Hypothalamus (tissue), 51 donors: Measurements from ENCODE around the gene ZNFX1.
A peak's percentile ranks its signal among the peaks of the same experiment; 100 is the strongest.
"Not testable (repeated sequence)": the region's sequence is repeated elsewhere in the genome, so short reads cannot be mapped to it uniquely, and the experiment has no call there.

Experiments used
- DNase-seq, 51 donors: peaks; one replicate each; lab custom pipeline; 2025; lab: John Stamatoyannopoulos, UW

ZNFX1 gene

GRCh38 chr20:49278036-49278817, at the start of gene ZNFX1:
ZNFX1 (minus strand) TSS chr20:49278057; CDS start chr20:49275839, 2,218 bp downstream.
- peak; percentile 90 to 99 (median 97) for DNase-seq

GRCh38 chr20:49326026-49326425, 48.2 kb upstream of the ZNFX1 start:
- DNase-seq = peak in 1 of 51 donors; percentile 21

- DNase-seq = no peak
These were observed 46.4 kb upstream of the ZNFX1 start for GRCh38 chr20:49324306-49324705.

- DNase-seq = peak in 3 of 51 donors; percentile 9 to 36 (median 19)
These were observed 45.9 kb upstream of the ZNFX1 start for GRCh38 chr20:49323622-49324238.

DNA sequence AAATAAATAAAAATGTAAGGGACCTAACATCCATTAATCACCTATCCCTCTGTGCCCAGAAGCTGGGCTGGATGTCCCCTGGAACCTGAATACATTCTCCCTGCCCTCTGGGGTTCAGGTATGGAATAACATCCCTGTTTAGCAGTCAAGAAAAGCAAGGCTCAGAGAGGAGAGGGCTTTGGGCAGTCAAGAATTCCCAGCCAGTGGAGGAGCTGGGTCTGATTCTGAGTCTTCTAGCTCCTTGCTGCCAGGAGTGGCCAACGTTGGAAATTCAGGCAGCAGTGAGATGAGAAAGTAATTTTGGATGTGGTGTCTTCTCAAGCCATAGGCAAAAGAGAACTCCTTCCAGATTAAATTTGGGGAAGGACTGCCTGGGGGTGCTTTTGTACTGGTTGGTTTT, 42.6 kb upstream of the ZNFX1 start:
- DNase-seq = peak in 4 of 51 donors; percentile 10 to 37 (median 18)

DNA sequence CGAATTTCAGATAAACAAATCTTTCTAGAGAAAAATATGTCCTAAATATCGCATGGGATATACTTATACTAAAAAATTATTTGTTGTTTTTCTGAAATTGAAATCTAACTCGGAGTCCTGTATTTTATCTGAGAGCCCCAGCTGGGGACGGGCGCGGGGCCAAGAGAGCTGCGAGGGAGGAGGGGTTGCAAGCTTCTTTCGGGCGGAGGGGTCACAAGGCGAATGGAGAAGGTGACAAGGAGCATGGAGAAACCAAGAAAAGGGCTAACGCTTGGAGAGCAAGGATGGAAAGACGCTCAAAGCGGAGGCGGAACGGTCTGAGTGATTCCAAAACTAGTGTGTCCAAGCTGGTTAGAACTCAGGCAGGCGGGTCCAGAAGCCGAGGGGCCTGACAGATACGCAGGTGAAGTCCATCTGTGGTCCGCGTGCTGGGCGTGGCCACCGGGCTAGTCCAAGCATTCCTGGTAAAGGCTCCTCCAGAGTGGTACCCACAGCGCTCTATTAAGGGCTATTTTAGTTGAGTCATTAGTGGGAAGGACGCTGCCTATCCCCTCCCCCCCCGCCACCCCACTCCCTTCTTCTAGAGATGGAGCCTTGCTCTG, 41.5 kb upstream of the ZNFX1 start:
- no peak for DNase-seq

- DNase-seq = peak in 6 of 51 donors; percentile 10 to 22 (median 14)
These were observed 40.8 kb upstream of the ZNFX1 start for GRCh38 chr20:49318430-49319207.

DNA sequence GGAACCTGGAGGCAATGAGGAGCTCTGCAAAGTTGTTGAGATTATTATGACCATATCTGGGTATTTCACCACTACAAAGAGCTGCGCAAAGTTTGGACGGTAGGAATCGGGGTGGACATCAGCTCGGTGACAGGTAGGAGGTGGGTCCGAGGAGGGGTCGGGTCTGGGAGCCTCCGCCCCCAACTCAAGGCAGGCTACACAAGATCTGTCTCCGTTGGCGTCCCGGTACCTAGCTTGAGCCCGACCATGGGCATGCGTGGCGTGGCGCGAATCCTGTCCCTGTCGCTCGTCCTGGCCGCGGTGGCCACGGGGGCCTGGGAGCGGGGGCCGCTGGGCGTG, 40.2 kb upstream of the ZNFX1 start:
- DNase-seq = no peak

- DNase-seq = no peak
These were observed 38.8 kb upstream of the ZNFX1 start for GRCh38 chr20:49316704-49317103.

DNA sequence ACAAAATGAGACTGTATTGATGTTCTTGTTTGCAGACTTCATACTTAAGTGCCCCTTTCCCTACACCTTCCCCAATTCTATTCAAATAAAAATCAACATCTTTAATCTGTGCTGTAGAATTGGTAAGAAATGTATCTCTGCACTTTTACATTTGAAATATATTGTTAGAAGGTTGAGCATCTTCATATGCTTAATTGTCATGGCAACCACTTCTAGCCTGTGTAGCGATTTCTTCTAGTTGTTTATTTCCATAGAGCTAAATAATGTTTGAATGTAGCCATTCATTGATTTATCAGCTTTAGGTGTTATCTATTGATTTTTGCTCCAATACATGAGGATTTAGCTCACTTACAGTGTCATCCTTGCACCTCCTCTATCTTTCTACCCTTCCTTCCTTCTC, 37.7 kb upstream of the ZNFX1 start:
- DNase-seq = no peak

- DNase-seq = not testable (repeated sequence)
These were observed 36.2 kb upstream of the ZNFX1 start for GRCh38 chr20:49314052-49314451.

DNA sequence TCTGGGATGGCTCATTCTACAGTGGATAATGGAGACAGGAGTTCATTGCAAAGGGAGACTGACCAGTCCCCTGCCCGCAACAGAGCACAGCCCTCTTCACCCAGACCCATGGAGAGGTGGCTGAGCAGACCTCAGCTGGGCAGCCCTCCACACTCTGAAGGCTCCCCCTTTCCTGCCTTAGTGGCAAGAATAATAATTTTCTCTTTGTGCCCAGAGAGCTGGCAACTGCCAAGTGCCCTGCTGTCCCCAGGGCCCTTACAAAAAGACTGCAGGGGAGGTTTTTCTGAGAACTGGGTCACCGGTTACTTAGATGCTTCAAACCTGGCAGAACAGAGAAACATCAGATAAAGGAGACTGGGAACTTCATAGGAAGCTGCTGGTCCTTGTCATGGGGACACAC, 35.4 kb upstream of the ZNFX1 start:
- peak in 30 of 51 donors; percentile 9 to 70 (median 39) for DNase-seq

DNA sequence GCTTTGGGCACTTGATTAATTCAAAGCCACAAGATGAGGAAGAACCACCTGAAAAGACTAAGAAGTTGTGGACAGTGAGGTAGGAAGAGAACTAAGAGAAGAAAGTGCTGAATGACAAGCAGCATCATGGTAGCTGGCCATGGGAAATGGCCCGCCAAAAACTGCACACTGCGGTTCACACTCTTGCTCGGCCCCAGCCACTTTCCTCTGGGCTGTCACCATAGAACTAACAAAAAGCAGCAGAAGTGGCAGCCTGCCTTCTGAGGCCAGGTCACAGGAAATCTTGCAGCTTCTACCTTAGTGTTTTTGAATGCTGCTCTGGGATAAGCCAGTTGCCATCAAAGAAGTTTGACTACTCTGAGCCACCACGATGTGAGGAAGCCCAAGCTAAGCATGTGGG, 34.8 kb upstream of the ZNFX1 start:
- no peak for DNase-seq

- DNase-seq = no peak
These were observed 32.8 kb upstream of the ZNFX1 start for GRCh38 chr20:49310705-49311104.

GRCh38 chr20:49308875-49309274, 31.0 kb upstream of the ZNFX1 start:
- DNase-seq = no peak

DNA sequence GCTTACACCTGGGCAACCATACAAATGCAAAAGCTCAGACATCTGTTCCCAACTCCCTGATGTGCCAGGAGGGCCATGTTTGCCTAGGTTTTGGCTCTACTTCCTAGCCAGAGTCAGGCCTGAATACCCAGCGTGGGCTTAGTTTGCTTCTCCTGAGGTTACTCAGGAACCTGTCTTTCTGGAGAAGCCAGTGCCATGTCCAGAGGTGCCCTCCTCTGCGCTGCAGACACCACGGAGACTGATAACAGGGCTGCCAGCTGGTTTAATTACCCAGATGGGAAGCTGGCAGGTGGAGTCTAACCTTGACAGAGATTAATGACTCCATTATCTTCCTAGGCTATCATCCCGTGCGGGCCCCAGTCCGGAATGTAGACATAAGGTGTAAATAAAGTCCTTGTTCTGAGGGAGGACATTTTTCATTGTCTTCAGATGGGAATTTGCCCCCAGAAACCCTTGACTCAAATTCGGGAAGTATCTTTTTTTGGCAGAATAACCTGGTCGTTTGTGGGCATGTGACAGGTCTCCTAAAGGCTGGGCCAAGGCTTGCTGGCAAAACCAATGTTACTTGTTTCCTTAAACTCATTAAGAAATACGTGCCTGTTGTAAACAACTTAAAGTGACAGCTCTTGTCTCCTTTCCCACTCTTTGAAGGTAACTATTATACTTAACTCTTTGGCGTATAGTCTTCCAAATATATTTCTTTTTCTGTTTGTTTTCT, 29.2 kb upstream of the ZNFX1 start:
- DNase-seq = no peak

GRCh38 chr20:49303065-49303552, 25.3 kb upstream of the ZNFX1 start:
- DNase-seq = no peak

DNA sequence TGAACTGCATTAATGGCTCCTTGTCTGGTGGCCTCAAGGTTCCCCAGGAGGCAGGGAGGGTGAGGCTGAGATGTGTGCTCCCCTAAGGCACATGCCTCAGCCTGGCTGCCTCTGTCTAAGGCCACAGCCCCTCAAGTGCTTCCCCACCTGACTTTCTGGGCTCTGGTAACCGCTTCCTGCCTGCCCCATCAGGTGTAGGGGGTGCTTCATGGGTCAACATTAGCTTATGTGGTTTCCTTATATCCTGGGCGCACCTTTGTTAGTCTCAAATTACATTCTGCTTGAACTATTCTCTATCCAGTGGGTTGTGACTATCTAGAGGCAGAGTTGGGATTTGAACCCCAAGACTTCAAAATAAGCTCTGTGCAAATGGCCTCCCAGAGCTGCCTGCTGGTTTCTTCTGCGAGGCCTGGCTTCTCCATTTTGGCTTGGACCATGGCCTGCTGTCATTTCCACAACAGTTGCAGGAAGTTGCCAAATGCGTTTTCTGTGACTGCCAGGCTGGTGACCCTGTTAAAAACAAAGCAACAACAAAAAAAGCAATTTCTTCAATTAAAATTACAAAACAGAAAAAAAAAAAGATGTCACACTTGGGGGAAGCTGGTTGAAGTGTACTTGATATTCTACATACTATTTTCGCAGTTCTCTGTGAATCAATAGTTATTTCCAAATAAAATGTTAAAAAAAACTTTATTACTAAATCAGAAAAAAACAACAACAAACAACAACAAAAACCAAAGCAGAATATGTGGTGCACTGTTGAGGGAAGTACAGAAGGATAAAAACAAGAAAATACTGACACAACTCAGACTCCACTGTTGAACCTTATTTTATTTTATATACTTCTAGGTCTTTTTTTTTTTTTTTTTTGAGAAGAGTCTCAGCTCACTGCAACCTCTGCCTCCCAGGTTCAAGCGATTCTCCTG, 20.0 kb upstream of the ZNFX1 start:
- DNase-seq = peak in 7 of 51 donors; percentile 3 to 17 (median 13)

DNA sequence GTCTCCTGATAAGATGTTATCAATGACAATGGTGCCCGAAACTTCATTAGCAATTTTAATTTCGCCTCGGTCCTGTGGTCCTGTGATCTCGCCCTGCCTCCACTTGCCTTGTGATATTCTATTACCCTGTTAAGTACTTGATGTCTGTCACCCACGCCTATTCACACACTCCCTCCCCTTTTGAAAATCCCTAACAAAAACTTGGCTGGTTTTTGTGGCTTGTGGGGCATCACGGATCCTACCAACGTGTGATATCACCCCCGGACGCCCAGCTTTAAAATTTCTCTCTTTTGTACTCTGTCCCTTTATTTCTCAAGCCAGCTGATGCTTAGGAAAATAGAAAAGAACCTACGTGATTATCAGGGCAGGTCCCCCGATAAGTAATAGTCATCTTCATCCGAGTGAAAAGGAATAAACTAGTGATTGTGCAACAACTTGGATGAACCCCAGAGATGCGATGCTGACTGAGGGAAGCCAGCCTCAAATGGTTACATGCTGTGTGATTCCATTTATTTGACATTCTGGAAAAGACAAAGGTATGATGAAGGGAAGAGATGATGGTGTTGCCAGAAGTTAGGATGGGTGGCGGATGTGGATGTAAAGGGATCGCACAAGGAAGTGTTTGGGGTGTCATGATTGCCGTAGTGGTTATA, 16.3 kb upstream of the ZNFX1 start:
- not testable (repeated sequence) for DNase-seq
